NT2/D1 (cell line): ENCODE results near the gene MBNL1.

Experiments used
- YY1 ChIP-seq: IDR thresholded peaks from 2 replicates; pipeline ENCODE4 v1.6.1; 2011; ENCODE audit not compliant: insufficient read length, insufficient read depth
- ZNF274 ChIP-seq: IDR thresholded peaks from 2 replicates; pipeline ENCODE4 v1.6.1; 2011; ENCODE audit warnings: mild to moderate bottlenecking, low read depth, low read length

GRCh38 chr3:152252755-152253154 lies 16.0 kb upstream of the MBNL1 start:
- TF ChIP-seq YY1 = no peak
- TF ChIP-seq ZNF274 = no peak
